Keratinocyte (primary cell): ENCODE results near the gene MTCL1. TPM values are rescaled to one million over a fixed set of nuclear protein-coding genes. Genes with fewer than 3 reads are reported as not detected.

Source experiments
- DNase-seq: peaks from one replicate; pipeline ENCODE4 v3.0.0-alpha.2; 2011; ENCODE audit warnings: low read depth, missing footprints, low spot score
- FAIRE-seq: peaks from 2 replicates; lab custom pipeline; 2011; peaks lifted over from hg19 to GRCh38; lab: Jason Lieb, UNC
- H2AFZ ChIP-seq: 2 replicates; pipeline ENCODE4 v1.6.0; 2012; ENCODE audit warnings: low read length, control low read depth, inconsistent platforms; ENCODE audit not compliant: control insufficient read depth
- H3K27ac ChIP-seq: 2 replicates; pipeline ENCODE4 v1.5.1; 2011; ENCODE audit warnings: low read length; ENCODE audit not compliant: control insufficient read depth, insufficient read depth
- H3K27me3 ChIP-seq: 3 replicates; pipeline ENCODE4 v1.6.0; 2011; ENCODE audit warnings: low read length; ENCODE audit not compliant: control insufficient read depth, insufficient read depth; ENCODE audit errors: extremely low read depth
- H3K36me3 ChIP-seq, 2 experiments: 2 replicates in 1 of 2; 3 replicates in 1 of 2; pipeline ENCODE4 v1.5.1; 2011; ENCODE audit warnings: low read length in 2 of 2, mild to moderate bottlenecking in 1 of 2; ENCODE audit not compliant: control insufficient read depth in 2 of 2, insufficient read depth in 2 of 2; ENCODE audit errors: extremely low read depth in 1 of 2
- H3K4me1 ChIP-seq: 3 replicates; pipeline ENCODE4 v1.5.1; 2011; ENCODE audit warnings: low read length; ENCODE audit not compliant: control insufficient read depth, insufficient read depth; ENCODE audit errors: extremely low read depth
- H3K4me2 ChIP-seq: 3 replicates; pipeline ENCODE4 v1.6.0; 2011; ENCODE audit warnings: low read depth, low read length; ENCODE audit not compliant: control insufficient read depth, insufficient read depth; ENCODE audit errors: extremely low read depth
- H3K4me3 ChIP-seq, 3 experiments: fragments of 200-600 bp in 1 of 3; sonication (generic) in 1 of 3; 2 replicates in 2 of 3; 3 replicates in 1 of 3; pipeline ENCODE4 v1.5.1; 2011 to 2016; ENCODE audit warnings: low read length in 3 of 3, mild to moderate bottlenecking in 3 of 3, control low read depth in 2 of 3, inconsistent platforms in 1 of 3, low read depth in 1 of 3, mixed read lengths in 1 of 3, mixed run types in 1 of 3, moderate library complexity in 1 of 3; ENCODE audit not compliant: control insufficient read depth in 2 of 3, insufficient read depth in 2 of 3; ENCODE audit errors: extremely low read depth in 1 of 3
- H3K79me2 ChIP-seq: 2 replicates; pipeline ENCODE4 v1.6.0; 2012; ENCODE audit warnings: low read length; ENCODE audit not compliant: control insufficient read depth, insufficient read depth
- H3K9ac ChIP-seq: 3 replicates; pipeline ENCODE4 v1.6.0; 2011; ENCODE audit warnings: low read length; ENCODE audit not compliant: control insufficient read depth, insufficient read depth; ENCODE audit errors: extremely low read depth
- H3K9me1 ChIP-seq: 3 replicates; pipeline ENCODE4 v1.6.0; 2011; ENCODE audit warnings: low read length; ENCODE audit not compliant: control insufficient read depth, insufficient read depth; ENCODE audit errors: extremely low read depth
- H3K9me3 ChIP-seq: 2 replicates; pipeline ENCODE4 v1.5.1; 2012; ENCODE audit warnings: low read depth, low read length; ENCODE audit not compliant: control insufficient read depth
- H4K20me1 ChIP-seq: 3 replicates; pipeline ENCODE4 v1.6.0; 2011; ENCODE audit warnings: low read length; ENCODE audit not compliant: control insufficient read depth, insufficient read depth; ENCODE audit errors: extremely low read depth
- CTCF ChIP-seq, 3 experiments: IDR thresholded peaks in 1 of 3; conservative IDR thresholded peaks in 1 of 3; optimal IDR thresholded peaks in 1 of 3; 2 replicates in 2 of 3; 3 replicates in 1 of 3; pipeline versions ENCODE3 to v1.5.1; 2011; ENCODE audit warnings: low read length in 3 of 3, mild to moderate bottlenecking in 3 of 3, moderate library complexity in 2 of 3, control low read depth in 1 of 3, inconsistent platforms in 1 of 3; ENCODE audit not compliant: insufficient read depth in 2 of 3; ENCODE audit errors: extremely low read depth in 1 of 3
- EZH2 ChIP-seq: IDR thresholded peaks from one replicate; pipeline ENCODE4 v1.6.1; 2012; ENCODE audit warnings: inconsistent platforms, mild to moderate bottlenecking, low read length, moderate library complexity
- dilution Hi-C: fragments of 300-500 bp; cut with MboI; formaldehyde crosslinking; loops from one replicate; pipeline ENCODE4 v1.7.0; 2020; ENCODE audit warnings: low sequenced_read_pairs; ENCODE audit not compliant: extremely low pct_ligation_motif_present
- polyA plus RNA-seq, 5 experiments: library from polyadenylated mRNA; depleted of rRNA in 3 of 5; stranded (reverse) in 3 of 5; stranded (forward) in 1 of 5; unstranded in 1 of 5; fragments of >200 nt; gene quantifications; 1 replicate in 1 of 5; 2 replicates in 3 of 5; 3 replicates in 1 of 5; pipeline versions ENCODE4 v1.2.1 to v1.2.3, GENCODE V29; 2011 to 2012; ENCODE audit warnings: missing spikeins in 2 of 5, low read depth in 1 of 5, low replicate concordance in 1 of 5

Gene MTCL1
- polyA plus RNA-seq, 1 donor (not counting 4 experiments of a cell fraction or from before 2014, with no cell fraction given), result 15.4 TPM

DNA sequence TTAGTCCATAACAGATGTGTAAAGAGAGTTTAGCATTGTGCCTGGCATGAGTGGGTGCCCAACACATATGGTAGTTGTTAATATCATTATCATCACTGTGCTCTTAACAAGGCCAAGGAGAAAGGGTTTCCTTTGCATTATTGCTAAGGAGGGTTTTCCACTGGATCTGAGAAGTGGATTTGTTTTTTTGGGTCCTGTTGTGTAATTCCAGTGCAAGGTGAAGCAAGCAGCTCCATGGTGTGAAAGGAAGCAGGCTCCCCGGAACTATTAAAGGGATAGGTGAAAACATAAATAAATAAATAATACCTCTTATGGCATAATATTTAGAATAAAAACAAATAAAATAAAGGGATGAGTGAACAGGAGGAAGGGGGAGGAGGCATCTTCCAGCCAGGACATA lies 65.3 kb downstream of the MTCL1 start:
- dilution Hi-C loops, result no loop called here
- Histone ChIP-seq H3K4me2 (no peak overlapping the region), H3K27me3 (no peaks in the 10 kb centered on the region), H4K20me1 (no peaks in the 10 kb centered on the region), H3K9ac (no peak overlapping the region), H3K9me3 (no peaks in the 10 kb centered on the region), H3K4me3 (no peak overlapping the region), H3K36me3 (peaks cover 4 to 11% of the 10 kb centered on the region in 2 experiments), H3K9me1 (no peaks in the 10 kb centered on the region), H3K4me1 (no peaks in the 10 kb centered on the region), H2AFZ (no peak overlapping the region), H3K27ac (no peak overlapping the region), H3K79me2 (peaks cover 7% of the 10 kb centered on the region)
- DNase-seq (no peak), FAIRE-seq (no peak)
- TF ChIP-seq EZH2 (no peak), CTCF (optimal IDR thresholded peaks at IDR 0.05 in 1 of 3, IDR thresholded peaks at IDR 0.05 in 1 of 3, conservative IDR thresholded peaks at IDR 0.05 in 1 of 3; ENCODE audit: extremely low read depth in 1 of 3, insufficient read depth in 2 of 3, low read length in 3 of 3) (no peak)

GRCh38 chr18:8771930-8772329 lies 66.6 kb downstream of the MTCL1 start:
- Histone ChIP-seq H3K79me2 (peaks cover 7% of the 10 kb centered on the region), H2AFZ (no peak overlapping the region), H3K9me1 (no peaks in the 10 kb centered on the region), H3K36me3 (peaks cover 4 to 8% of the 10 kb centered on the region in 2 experiments), H3K9me3 (no peaks in the 10 kb centered on the region), H3K27ac (no peak overlapping the region), H4K20me1 (no peaks in the 10 kb centered on the region), H3K9ac (no peak overlapping the region), H3K4me1 (no peaks in the 10 kb centered on the region), H3K4me3 (no peak overlapping the region), H3K4me2 (no peak overlapping the region), H3K27me3 (no peaks in the 10 kb centered on the region)
- TF ChIP-seq CTCF (optimal IDR thresholded peaks at IDR 0.05 in 1 of 3, IDR thresholded peaks at IDR 0.05 in 1 of 3, conservative IDR thresholded peaks at IDR 0.05 in 1 of 3; ENCODE audit: extremely low read depth in 1 of 3, insufficient read depth in 2 of 3, low read length in 3 of 3) (no peak), EZH2 (no peak)
- FAIRE-seq (no peak), DNase-seq (no peak)
- dilution Hi-C loops, result no loop called here
